Loucy (cell line): ENCODE measurements around the gene ZNF385D.

Experiments
- H2AFZ ChIP-seq: fragments of 200-600 bp; sonication (generic); 2 replicates; pipeline ENCODE4 v1.6.0; 2016; ENCODE audit warnings: antibody characterized with exemption, mild to moderate bottlenecking, low read length, moderate library complexity
- H3F3A ChIP-seq: fragments of 200-600 bp; 2 replicates; pipeline ENCODE4 v1.6.0; 2016; ENCODE audit warnings: antibody characterized with exemption, low read depth, mild to moderate bottlenecking
- H3K27me3 ChIP-seq: fragments of 200-600 bp; sonication (generic); 2 replicates; pipeline ENCODE4 v1.6.1; 2014; ENCODE audit warnings: low read length, mild to moderate bottlenecking; ENCODE audit not compliant: insufficient read depth, poor library complexity, severe bottlenecking
- H3K36me3 ChIP-seq: fragments of 200-600 bp; sonication (generic); 2 replicates; pipeline ENCODE4 v1.6.1; 2016; ENCODE audit warnings: low read length; ENCODE audit not compliant: insufficient read depth
- H3K4me1 ChIP-seq: fragments of 200-600 bp; sonication (generic); 2 replicates; pipeline ENCODE4 v1.5.1; 2014; ENCODE audit warnings: low read length, mild to moderate bottlenecking; ENCODE audit not compliant: insufficient read depth, poor library complexity, severe bottlenecking
- H3K4me2 ChIP-seq: fragments of 200-600 bp; sonication (generic); 2 replicates; pipeline ENCODE4 v1.6.0; 2014; ENCODE audit warnings: antibody characterized with exemption, low read length, low read depth, mild to moderate bottlenecking; ENCODE audit not compliant: poor library complexity, severe bottlenecking
- H3K4me3 ChIP-seq: fragments of 200-600 bp; sonication (generic); 2 replicates; pipeline ENCODE4 v1.5.1; 2014; ENCODE audit warnings: low read length, mild to moderate bottlenecking, mixed read lengths; ENCODE audit not compliant: poor library complexity, severe bottlenecking
- H3K79me2 ChIP-seq: fragments of 200-600 bp; sonication (generic); 2 replicates; pipeline ENCODE4 v1.6.1; 2014; ENCODE audit warnings: low read length; ENCODE audit not compliant: insufficient read depth
- H3K9ac ChIP-seq: fragments of 200-600 bp; sonication (generic); 2 replicates; pipeline ENCODE4 v1.6.0; 2014; ENCODE audit warnings: mild to moderate bottlenecking, low read depth, low read length, moderate library complexity; ENCODE audit not compliant: poor library complexity, severe bottlenecking
- H3K9me2 ChIP-seq: fragments of 200-600 bp; sonication (generic); replicated peaks from 2 replicates; pipeline ENCODE4 v1.6.1; 2016; ENCODE audit warnings: low read depth, low read length, mixed read lengths
- H3K9me3 ChIP-seq: fragments of 200-600 bp; sonication (generic); 2 replicates; pipeline ENCODE4 v1.6.1; 2014; ENCODE audit warnings: mild to moderate bottlenecking, antibody characterized with exemption, low read length, low read depth; ENCODE audit not compliant: insufficient read depth
- H4K20me1 ChIP-seq: fragments of 200-600 bp; sonication (generic); 2 replicates; pipeline ENCODE4 v1.6.0; 2014; ENCODE audit warnings: antibody characterized with exemption, low read length, mild to moderate bottlenecking; ENCODE audit not compliant: insufficient read depth, poor library complexity, severe bottlenecking
- CTCF ChIP-seq: fragments of 200-600 bp; sonication (generic); conservative IDR thresholded peaks from 2 replicates; pipeline ENCODE4 v1.5.1; 2014; ENCODE audit warnings: mild to moderate bottlenecking, antibody characterized with exemption, low read length
- EZH2phosphoT487 ChIP-seq: fragments of 200-600 bp; IDR thresholded peaks from 2 replicates; pipeline ENCODE4 v1.6.1; 2018; ENCODE audit warnings: antibody characterized with exemption, mild to moderate bottlenecking, moderate library complexity, borderline replicate concordance

Gene ZNF385D

GRCh38 chr3:21624524-21624923, 126.5 kb downstream of the ZNF385D start:
- Histone ChIP-seq H3K4me3 (no peak overlapping the region), H3K4me2 (no peak overlapping the region), H3K79me2 (no peaks in the 10 kb centered on the region), H4K20me1 (no peaks in the 10 kb centered on the region), H2AFZ (no peak overlapping the region), H3K9ac (no peak overlapping the region), H3K27me3 (no peaks in the 10 kb centered on the region), H3K36me3 (no peaks in the 10 kb centered on the region), H3F3A (no peaks in the 10 kb centered on the region), H3K9me3 (no peaks in the 10 kb centered on the region), H3K9me2 (no peaks in the 10 kb centered on the region), H3K4me1 (no peaks in the 10 kb centered on the region)
- TF ChIP-seq EZH2phosphoT487 (no peak), CTCF (no peak)

- no peak overlapping the region for H3K9ac ChIP-seq
- no peaks in the 10 kb centered on the region for H3K9me3 ChIP-seq
- no peak overlapping the region for H2AFZ ChIP-seq
- no peaks in the 10 kb centered on the region for H3K4me1 ChIP-seq
- no peaks in the 10 kb centered on the region for H3K36me3 ChIP-seq
- H3K79me2 ChIP-seq = no peaks in the 10 kb centered on the region
- H4K20me1 ChIP-seq = no peaks in the 10 kb centered on the region
- H3K4me2 ChIP-seq = no peak overlapping the region
- no peaks in the 10 kb centered on the region for H3K9me2 ChIP-seq
- TF ChIP-seq EZH2phosphoT487 = no peak
- no peak for TF ChIP-seq CTCF
- H3K4me3 ChIP-seq = no peak overlapping the region
- no peaks in the 10 kb centered on the region for H3K27me3 ChIP-seq
- H3F3A ChIP-seq = no peaks in the 10 kb centered on the region
Measured at GRCh38 chr3:21621181-21621651, 129.8 kb downstream of the ZNF385D start.

- H3K4me1 ChIP-seq = no peaks in the 10 kb centered on the region
- no peak overlapping the region for H3K4me2 ChIP-seq
- no peak overlapping the region for H3K4me3 ChIP-seq
- no peak overlapping the region for H2AFZ ChIP-seq
- no peak overlapping the region for H3K9ac ChIP-seq
- H3K27me3 ChIP-seq = no peaks in the 10 kb centered on the region
- H3K9me2 ChIP-seq = no peaks in the 10 kb centered on the region
- H3K79me2 ChIP-seq = no peaks in the 10 kb centered on the region
- TF ChIP-seq EZH2phosphoT487 (no peak), CTCF (no peak)
- H3F3A ChIP-seq = no peaks in the 10 kb centered on the region
- no peaks in the 10 kb centered on the region for H3K9me3 ChIP-seq
- H3K36me3 ChIP-seq = no peaks in the 10 kb centered on the region
- H4K20me1 ChIP-seq = no peaks in the 10 kb centered on the region
Measured at GRCh38 chr3:21620511-21621155, 130.4 kb downstream of the ZNF385D start.
